Right lobe of liver (tissue), 6 donors: ENCODE results near the gene SCRT2. TPM values are rescaled to one million over a fixed set of nuclear protein-coding genes. Genes with fewer than 3 reads are reported as not detected.

ENCODE experiments used
- ATAC-seq, 4 donors: fragments of 200-7000 bp; cut with Tn5 transposase; one replicate each; pipeline ENCODE4 v1.9.1; 2020; ENCODE audit warnings: mild to moderate bottlenecking in 4 of 4, moderate library complexity in 4 of 4
- DNase-seq, 3 donors: peaks; one replicate each; pipeline ENCODE4 v3.0.0-alpha.2; 2020
- H3K27ac ChIP-seq, 3 donors: fragments of 200-600 bp; one replicate each; pipeline ENCODE4 v1.8.0; 2022
- H3K27me3 ChIP-seq, 2 donors: fragments of 200-600 bp; one replicate each; pipeline ENCODE4 v1.8.0; 2022
- H3K36me3 ChIP-seq, 4 donors: fragments of 200-600 bp; sonication (generic) in 1 of 4; one replicate each; pipeline versions ENCODE4 v1.5.1 to v1.8.0; 2017 to 2022; ENCODE audit warnings: control low read depth in 1 of 4
- H3K4me1 ChIP-seq, 4 donors: fragments of 200-600 bp; sonication (generic) in 1 of 4; one replicate each; pipeline versions ENCODE4 v1.5.1 to v1.8.0; 2017 to 2022; ENCODE audit warnings: control low read depth in 1 of 4
- H3K4me3 ChIP-seq, 3 donors: fragments of 200-600 bp; one replicate each; pipeline ENCODE4 v1.8.0; 2022
- H3K9me3 ChIP-seq, 4 donors: fragments of 200-600 bp; sonication (generic) in 1 of 4; one replicate each; pipeline versions ENCODE4 v1.5.1 to v1.8.0; 2017 to 2022; ENCODE audit warnings: control low read depth in 1 of 4
- POLR2A ChIP-seq: fragments of 450-650 bp; IDR thresholded peaks from one replicate; pipeline ENCODE4 v1.6.1; 2017; ENCODE audit warnings: antibody characterized with exemption, mild to moderate bottlenecking
- WGBS: methylation state at CpG from one replicate; pipeline ENCODE4 v1.1.6; 2018; ENCODE audit warnings: low coverage, low lambda C conversion rate; ENCODE audit not compliant: insufficient coverage; ENCODE audit errors: missing lambda C conversion rate; 5-methylcytosine and 5-hydroxymethylcytosine counted together
- intact Hi-C, 2 donors: fragments of 100-400 bp; cut with DNase I; formaldehyde crosslinking; loops; one replicate each; pipeline versions ENCODE4 v1.11.2 to v1.14.1; 2022
- total RNA-seq, 6 experiments: library from RNA; depleted of rRNA in 2 of 6; stranded (reverse); fragments of >200 nt in 2 of 6; fragmentation: NEBNext Ultra II Directional in 3 of 6; extraction: Animal tissue kit (Norgen Biotek cat#: 25700) in 3 of 6; gene quantifications; one replicate each; pipeline versions ENCODE4 v1.1.0 to v1.2.4, GENCODE V29; 2016 to 2023
- TF ChIP-seq, protein P1 (sequence below), 4 donors: fragments of 200-600 bp in 3 of 4; fragments of 450-650 bp in 1 of 4; IDR thresholded peaks; one replicate each; pipeline versions ENCODE4 v1.5.1 to v1.8.0; 2016 to 2022; ENCODE audit warnings: antibody characterized with exemption in 4 of 4, mild to moderate bottlenecking in 2 of 4
- donor health status: DM: no; HTN: yes; CAD: no.
- donor health status: DM: no; HTN: no; CAD: no.
- donor health status: DM: no; HTN: no; CAD: no.
- donor health status: DM: no; HTN: yes; CAD: no.
- donor health status: DM: no; HTN: yes; CAD: no.

SCRT2 gene
- total RNA-seq, 6 experiments from 2014 or later, result not detected

DNA sequence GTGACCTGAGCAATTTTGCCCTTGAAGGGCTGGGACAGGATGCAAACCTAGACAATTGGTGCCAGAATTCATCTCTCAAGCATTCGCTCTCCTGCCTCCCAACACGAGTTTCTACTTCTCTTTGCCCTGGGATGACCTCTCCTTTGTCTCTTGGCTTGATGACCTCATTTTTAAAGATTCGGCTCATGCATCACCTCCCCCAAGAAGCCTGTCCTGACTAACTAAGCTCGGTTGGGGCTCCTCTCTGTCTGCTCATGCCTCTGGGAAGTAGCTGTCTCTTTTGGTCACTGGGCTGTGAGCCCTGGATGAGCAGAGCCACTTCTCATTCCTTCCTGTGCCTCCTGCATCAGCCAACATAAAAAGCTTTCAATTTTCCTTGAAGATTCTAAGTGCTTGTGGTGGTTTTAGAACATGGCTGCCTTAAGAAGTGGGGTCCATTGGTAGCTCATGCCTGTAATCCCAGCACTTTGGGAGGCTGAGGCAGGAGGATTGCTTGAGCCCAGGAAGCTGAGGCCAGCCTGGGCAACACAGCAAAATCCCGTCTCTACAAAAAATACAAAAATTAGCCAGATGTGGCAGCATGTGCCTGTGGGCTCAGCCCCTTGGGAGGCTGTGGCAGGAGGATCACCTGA is 54.4 kb downstream of the SCRT2 start:
- DNase-seq, result no peak
- ATAC-seq, result no peak
- H3K9me3 ChIP-seq, result no peaks in the 10 kb centered on the region
- intact Hi-C loops, result no loop called here
- H3K27ac ChIP-seq, result no peak overlapping the region
- no peaks in the 10 kb centered on the region for H3K36me3 ChIP-seq
- H3K27me3 ChIP-seq, result no peaks in the 10 kb centered on the region
- no peaks in the 10 kb centered on the region for H3K4me1 ChIP-seq
- no peak for TF ChIP-seq POLR2A
- TF ChIP-seq, protein P1, sequence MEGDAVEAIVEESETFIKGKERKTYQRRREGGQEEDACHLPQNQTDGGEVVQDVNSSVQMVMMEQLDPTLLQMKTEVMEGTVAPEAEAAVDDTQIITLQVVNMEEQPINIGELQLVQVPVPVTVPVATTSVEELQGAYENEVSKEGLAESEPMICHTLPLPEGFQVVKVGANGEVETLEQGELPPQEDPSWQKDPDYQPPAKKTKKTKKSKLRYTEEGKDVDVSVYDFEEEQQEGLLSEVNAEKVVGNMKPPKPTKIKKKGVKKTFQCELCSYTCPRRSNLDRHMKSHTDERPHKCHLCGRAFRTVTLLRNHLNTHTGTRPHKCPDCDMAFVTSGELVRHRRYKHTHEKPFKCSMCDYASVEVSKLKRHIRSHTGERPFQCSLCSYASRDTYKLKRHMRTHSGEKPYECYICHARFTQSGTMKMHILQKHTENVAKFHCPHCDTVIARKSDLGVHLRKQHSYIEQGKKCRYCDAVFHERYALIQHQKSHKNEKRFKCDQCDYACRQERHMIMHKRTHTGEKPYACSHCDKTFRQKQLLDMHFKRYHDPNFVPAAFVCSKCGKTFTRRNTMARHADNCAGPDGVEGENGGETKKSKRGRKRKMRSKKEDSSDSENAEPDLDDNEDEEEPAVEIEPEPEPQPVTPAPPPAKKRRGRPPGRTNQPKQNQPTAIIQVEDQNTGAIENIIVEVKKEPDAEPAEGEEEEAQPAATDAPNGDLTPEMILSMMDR (IDR thresholded peaks at IDR 0.05), result no peak
- no peak overlapping the region for H3K4me3 ChIP-seq
- 30% methylated on average over 5 of the region's 5 CpGs for WGBS

DNA sequence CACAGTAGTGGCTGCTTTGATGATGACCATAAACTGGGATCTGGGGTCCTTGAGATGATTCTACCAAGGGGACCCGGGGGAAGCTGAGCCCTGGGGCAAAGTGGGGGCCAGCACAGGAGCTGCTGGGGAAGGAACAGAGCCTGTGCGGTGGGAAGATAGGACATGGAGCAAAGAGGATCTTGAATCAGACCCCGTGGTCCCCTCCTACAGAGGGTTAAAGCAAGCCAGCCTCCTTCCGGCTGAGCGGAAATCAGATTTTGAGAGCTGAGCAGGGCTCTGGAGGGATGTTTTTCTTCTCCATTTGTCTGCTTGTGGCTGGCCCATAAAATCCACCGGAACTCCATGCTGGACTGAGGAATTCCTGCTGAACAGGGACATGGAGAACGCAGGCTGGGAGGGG is 55.4 kb downstream of the SCRT2 start:
- WGBS, result 0% methylated on average over 2 of the region's 7 CpGs
- intact Hi-C loops, result no loop called here
- DNase-seq (no peak), ATAC-seq (no peak)
- Histone ChIP-seq H3K27ac (no peak overlapping the region), H3K4me1 (no peaks in the 10 kb centered on the region), H3K4me3 (no peak overlapping the region), H3K36me3 (no peaks in the 10 kb centered on the region), H3K27me3 (no peaks in the 10 kb centered on the region), H3K9me3 (no peaks in the 10 kb centered on the region)
- no peak for TF ChIP-seq POLR2A
- TF ChIP-seq, protein P1 (IDR thresholded peaks at IDR 0.05), result no peak

DNA sequence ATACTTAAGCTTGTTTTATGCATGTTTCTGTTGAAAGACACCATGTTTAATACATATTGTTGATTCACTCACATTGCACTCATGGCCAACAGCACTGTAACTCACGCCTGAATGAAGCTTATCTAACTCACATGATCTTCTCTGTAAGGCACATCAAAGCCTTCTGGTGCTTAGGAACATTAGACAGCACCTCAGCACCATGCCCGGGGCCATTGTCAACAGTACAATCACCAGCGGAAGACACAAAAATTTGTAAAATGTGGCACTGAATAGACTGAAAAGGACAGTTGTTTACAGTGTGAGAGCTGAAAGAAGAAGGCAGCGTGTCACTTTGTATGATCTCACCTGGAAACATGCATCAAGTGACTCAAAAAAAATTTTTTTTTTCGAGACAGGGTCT is 56.6 kb downstream of the SCRT2 start:
- H3K36me3 ChIP-seq, result no peaks in the 10 kb centered on the region
- H3K27ac ChIP-seq, result no peak overlapping the region
- no peaks in the 10 kb centered on the region for H3K9me3 ChIP-seq
- 62% methylated on average over 5 of the region's 5 CpGs for WGBS
- no peak overlapping the region for H3K4me3 ChIP-seq
- DNase-seq (no peak), ATAC-seq (no peak)
- intact Hi-C loops, result no loop called here
- H3K4me1 ChIP-seq, result no peaks in the 10 kb centered on the region
- TF ChIP-seq, protein P1 (IDR thresholded peaks at IDR 0.05), result no peak
- no peak for TF ChIP-seq POLR2A
- no peaks in the 10 kb centered on the region for H3K27me3 ChIP-seq

DNA sequence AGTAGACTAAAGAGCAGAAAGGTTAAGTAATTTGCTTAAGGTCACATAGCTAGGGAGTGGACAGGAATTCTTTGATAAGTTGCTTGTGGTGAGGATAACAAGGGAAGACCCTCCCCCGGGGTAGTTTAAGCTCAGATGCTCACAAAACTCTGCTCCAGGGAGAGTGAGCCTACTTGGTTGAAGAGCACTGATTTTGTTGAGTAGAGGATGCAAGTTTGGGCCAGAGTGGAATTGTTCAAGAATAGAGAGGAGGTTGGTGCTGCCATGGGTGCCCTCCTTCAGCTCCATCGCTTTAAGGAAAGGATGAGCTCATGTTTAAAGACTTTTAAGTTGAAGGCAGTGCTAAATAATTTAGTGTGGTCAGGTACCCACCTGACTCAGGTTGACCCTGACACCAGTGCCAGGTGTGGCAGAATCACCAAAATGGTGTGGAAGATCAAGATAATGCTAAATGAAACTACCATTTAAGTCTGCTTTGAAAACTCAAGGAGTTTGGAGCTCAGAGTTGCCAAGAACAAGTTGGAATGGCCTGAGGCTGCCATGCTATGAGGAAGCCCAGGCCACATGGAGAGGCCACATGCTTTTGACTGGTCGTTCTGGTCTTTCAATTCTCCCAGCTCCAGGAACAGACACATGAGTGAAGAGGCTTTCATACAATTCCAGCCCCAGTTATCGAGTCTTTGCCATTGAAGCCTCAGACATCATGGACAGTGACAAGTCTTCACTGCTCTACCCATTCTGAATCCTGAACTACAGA is 57.5 kb downstream of the SCRT2 start:
- Histone ChIP-seq H3K27ac (no peak overlapping the region), H3K27me3 (no peaks in the 10 kb centered on the region), H3K9me3 (no peaks in the 10 kb centered on the region), H3K4me3 (no peak overlapping the region), H3K4me1 (no peaks in the 10 kb centered on the region), H3K36me3 (no peaks in the 10 kb centered on the region)
- TF ChIP-seq POLR2A, result no peak
- TF ChIP-seq, protein P1 (IDR thresholded peaks at IDR 0.05), result no peak
- 55% methylated on average over 4 of the region's 4 CpGs for WGBS
- ATAC-seq (no peak), DNase-seq (no peak)
- intact Hi-C loops, result no loop called here
